Neuron (in vitro differentiated cells): ENCODE measurements around the gene UCK1.

Source experiments
- H2AFZ ChIP-seq: one replicate; pipeline ENCODE4 v1.6.1; 2013; ENCODE audit warnings: low read depth, mild to moderate bottlenecking, inconsistent platforms, low read length, moderate library complexity
- H3K27me3 ChIP-seq: one replicate; pipeline ENCODE4 v1.6.1; 2013; ENCODE audit warnings: low read length; ENCODE audit not compliant: insufficient read depth
- H3K36me3 ChIP-seq: one replicate; pipeline ENCODE4 v1.6.1; 2013; ENCODE audit warnings: low read length; ENCODE audit not compliant: insufficient read depth
- H3K4me1 ChIP-seq: one replicate; pipeline ENCODE4 v1.6.1; 2013; ENCODE audit warnings: low read length; ENCODE audit not compliant: insufficient read depth
- H3K4me3 ChIP-seq: 2 replicates; pipeline ENCODE4 v1.5.1; 2013; ENCODE audit warnings: mild to moderate bottlenecking, low read length, moderate library complexity
- H3K9me3 ChIP-seq: one replicate; pipeline ENCODE4 v1.6.1; 2013; ENCODE audit warnings: low read length

The UCK1 gene

GRCh38 chr9:131478421-131478868, 52.6 kb downstream of the UCK1 start:
- H3K4me3 ChIP-seq = no peak overlapping the region
- no peaks in the 10 kb centered on the region for H3K4me1 ChIP-seq
- no peaks in the 10 kb centered on the region for H3K27me3 ChIP-seq
- peaks cover 96% of the 10 kb centered on the region for H3K36me3 ChIP-seq
- no peak overlapping the region for H2AFZ ChIP-seq
- H3K9me3 ChIP-seq = no peaks in the 10 kb centered on the region

- peaks cover 96% of the 10 kb centered on the region for H3K36me3 ChIP-seq
- H3K9me3 ChIP-seq = no peaks in the 10 kb centered on the region
- no peaks in the 10 kb centered on the region for H3K27me3 ChIP-seq
- H3K4me3 ChIP-seq = no peak overlapping the region
- no peak overlapping the region for H2AFZ ChIP-seq
- H3K4me1 ChIP-seq = no peaks in the 10 kb centered on the region
Observed at GRCh38 chr9:131477816-131478419, 53.1 kb downstream of the UCK1 start.

- no peak overlapping the region for H3K4me3 ChIP-seq
- H3K27me3 ChIP-seq = no peaks in the 10 kb centered on the region
- peaks cover 95% of the 10 kb centered on the region for H3K36me3 ChIP-seq
- H3K4me1 ChIP-seq = no peaks in the 10 kb centered on the region
- no peaks in the 10 kb centered on the region for H3K9me3 ChIP-seq
- no peak overlapping the region for H2AFZ ChIP-seq
Observed at GRCh38 chr9:131477367-131477766, 53.7 kb downstream of the UCK1 start.

GRCh38 chr9:131476777-131477345, 54.2 kb downstream of the UCK1 start:
- Histone ChIP-seq H3K4me3 (no peak overlapping the region), H2AFZ (no peak overlapping the region), H3K9me3 (no peaks in the 10 kb centered on the region), H3K4me1 (no peaks in the 10 kb centered on the region), H3K27me3 (no peaks in the 10 kb centered on the region), H3K36me3 (peaks cover 93% of the 10 kb centered on the region)

- Histone ChIP-seq H2AFZ (no peak overlapping the region), H3K9me3 (no peaks in the 10 kb centered on the region), H3K4me3 (no peak overlapping the region), H3K4me1 (no peaks in the 10 kb centered on the region), H3K27me3 (no peaks in the 10 kb centered on the region), H3K36me3 (peaks cover 93% of the 10 kb centered on the region)
Observed at GRCh38 chr9:131475956-131476776, 54.9 kb downstream of the UCK1 start.

GRCh38 chr9:131475111-131475955, 55.7 kb downstream of the UCK1 start:
- Histone ChIP-seq H2AFZ (no peak overlapping the region), H3K4me1 (no peaks in the 10 kb centered on the region), H3K27me3 (no peaks in the 10 kb centered on the region), H3K9me3 (no peaks in the 10 kb centered on the region), H3K36me3 (peaks cover 96% of the 10 kb centered on the region), H3K4me3 (no peak overlapping the region)

GRCh38 chr9:131474711-131475110, 56.4 kb downstream of the UCK1 start:
- Histone ChIP-seq H3K9me3 (no peaks in the 10 kb centered on the region), H3K4me3 (no peak overlapping the region), H3K36me3 (peaks cover 96% of the 10 kb centered on the region), H3K4me1 (no peaks in the 10 kb centered on the region), H3K27me3 (no peaks in the 10 kb centered on the region), H2AFZ (no peak overlapping the region)

DNA sequence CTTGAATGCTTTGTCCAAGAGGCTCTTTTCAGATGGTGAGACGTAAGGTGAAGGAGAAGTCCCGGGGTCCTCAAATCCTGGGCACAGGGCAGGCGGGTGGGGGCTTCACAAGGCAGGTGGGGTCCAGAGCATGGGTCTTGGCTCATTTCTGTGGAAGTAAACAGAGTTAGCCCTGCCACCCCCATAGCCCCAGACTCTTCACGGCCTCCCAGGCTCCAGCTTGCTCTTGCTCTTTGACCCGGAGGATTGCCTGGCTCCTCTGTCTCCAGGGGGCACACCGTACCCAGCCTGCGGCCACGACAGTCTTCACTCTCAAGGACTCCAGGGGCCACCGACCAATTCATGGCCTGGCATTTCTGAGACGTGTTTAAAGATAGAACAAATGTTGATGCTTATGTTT, 57.2 kb downstream of the UCK1 start:
- Histone ChIP-seq H3K36me3 (peaks cover 96% of the 10 kb centered on the region), H3K9me3 (no peaks in the 10 kb centered on the region), H2AFZ (no peak overlapping the region), H3K27me3 (no peaks in the 10 kb centered on the region), H3K4me1 (no peaks in the 10 kb centered on the region), H3K4me3 (no peak overlapping the region)
